CD4-positive, alpha-beta T cell treated with Interleukin-17A for 1 hour (primary cell): ENCODE measurements around the gene NEK11.

ENCODE experiments used
- DNase-seq: peaks from one replicate; pipeline ENCODE4 v3.0.0-alpha.2; 2020

NEK11 gene

GRCh38 chr3:131047582-131047981 is 20.9 kb downstream of the NEK11 start:
- DNase-seq, result no peak

- no peak for DNase-seq
Measured at GRCh38 chr3:131048030-131048429, 21.4 kb downstream of the NEK11 start.

- DNase-seq, result no peak
Measured at GRCh38 chr3:131050001-131050400, 23.3 kb downstream of the NEK11 start.

GRCh38 chr3:131053043-131053859 is 26.6 kb downstream of the NEK11 start:
- no peak for DNase-seq

- DNase-seq, result no peak
Measured at GRCh38 chr3:131067983-131068382, 41.3 kb downstream of the NEK11 start.

DNA sequence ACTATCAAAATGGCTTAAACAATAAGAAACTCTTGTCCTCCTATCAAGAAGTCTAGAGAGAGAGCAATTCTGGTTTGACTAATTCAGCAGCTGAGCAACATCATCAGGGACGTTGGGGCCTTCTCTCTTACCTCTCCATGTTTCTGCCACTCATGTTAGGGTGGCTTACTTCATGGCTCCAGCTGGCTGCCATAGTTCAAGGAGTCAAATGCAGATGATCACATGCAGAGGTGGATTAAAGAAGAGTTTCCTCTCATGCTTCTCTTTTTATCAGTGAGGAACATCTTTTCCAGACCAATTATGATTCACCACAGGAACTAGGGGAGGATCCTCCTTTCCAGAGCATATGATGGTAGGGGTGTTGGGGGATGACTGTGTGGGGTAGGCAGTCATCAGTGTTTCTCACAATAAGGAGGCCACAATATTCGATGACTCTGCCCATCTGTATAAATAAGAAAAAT is 45.5 kb downstream of the NEK11 start:
- no peak for DNase-seq

DNA sequence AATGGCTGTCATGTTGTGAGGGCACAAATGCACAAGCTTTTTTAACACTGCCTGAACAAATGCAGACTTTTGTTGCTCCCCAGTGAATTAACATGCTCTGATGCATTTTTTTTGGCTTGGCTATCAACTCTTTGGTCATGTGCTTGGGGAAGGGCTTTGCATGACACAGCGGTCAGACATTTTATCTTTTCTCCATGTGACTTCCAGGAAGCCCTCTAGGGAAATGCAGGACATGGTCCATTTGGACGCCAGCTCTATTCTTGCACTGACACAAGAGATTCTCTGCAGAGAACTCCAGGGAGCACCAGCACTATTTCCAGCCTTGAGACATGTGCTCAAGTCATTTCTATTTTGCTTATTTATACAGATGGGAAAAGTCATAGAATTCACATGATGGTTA is 46.2 kb downstream of the NEK11 start:
- no peak for DNase-seq

DNA sequence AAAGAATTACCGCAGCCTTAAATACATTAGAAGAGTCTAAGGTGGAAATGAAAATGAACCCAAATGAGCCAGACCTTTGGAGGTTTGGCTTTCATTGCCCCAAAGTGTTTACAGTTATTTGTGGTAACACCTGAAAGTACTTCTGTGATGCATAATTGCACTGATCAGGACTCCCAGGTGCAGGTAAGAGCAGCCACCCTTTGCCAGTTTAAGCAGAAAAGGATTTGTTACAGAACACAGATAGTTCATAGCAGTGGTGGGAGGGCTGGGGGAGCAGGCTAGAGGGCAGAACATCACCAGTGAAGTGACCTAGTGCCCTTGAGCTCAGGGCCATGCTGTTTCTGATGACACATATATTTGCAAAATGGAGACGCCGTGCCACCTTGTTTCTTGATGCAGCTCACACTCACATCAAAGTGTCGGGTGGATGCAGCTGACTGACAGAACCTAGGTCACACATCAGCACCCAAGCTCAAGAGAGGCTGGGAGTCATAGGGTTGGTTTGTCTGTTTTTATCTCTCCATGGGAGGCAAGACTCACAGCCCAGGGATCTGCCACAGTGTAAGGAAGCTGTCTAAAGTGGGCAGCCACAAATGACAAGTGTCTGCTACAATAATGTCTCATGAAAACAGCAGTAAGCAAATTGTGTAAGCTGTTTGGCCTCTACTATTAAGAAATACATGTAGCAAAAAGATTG is 49.1 kb downstream of the NEK11 start:
- no peak for DNase-seq

DNA sequence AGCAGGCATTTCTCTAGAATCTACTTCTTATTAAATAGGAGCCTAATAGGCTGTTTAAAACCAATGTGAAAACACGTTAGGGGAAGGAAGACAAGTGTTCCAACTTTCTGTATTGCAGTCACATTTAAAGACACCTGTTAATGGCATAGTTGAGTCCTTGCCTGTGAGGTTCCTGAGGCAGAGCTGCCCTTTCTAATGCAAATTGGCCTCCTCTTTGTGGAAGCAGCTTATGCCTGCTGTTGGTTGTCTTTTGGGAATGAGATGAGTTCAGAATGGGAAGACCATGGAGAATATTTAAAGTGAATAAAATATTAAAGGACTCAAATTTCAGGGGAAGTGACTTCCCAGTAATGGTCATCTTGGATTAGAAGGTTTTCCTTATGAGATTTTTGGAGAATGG is 51.2 kb downstream of the NEK11 start:
- DNase-seq, result no peak

- DNase-seq, result no peak
Measured at GRCh38 chr3:131079086-131079485, 52.4 kb downstream of the NEK11 start.

GRCh38 chr3:131081224-131081623 is 54.5 kb downstream of the NEK11 start:
- DNase-seq, result no peak

DNA sequence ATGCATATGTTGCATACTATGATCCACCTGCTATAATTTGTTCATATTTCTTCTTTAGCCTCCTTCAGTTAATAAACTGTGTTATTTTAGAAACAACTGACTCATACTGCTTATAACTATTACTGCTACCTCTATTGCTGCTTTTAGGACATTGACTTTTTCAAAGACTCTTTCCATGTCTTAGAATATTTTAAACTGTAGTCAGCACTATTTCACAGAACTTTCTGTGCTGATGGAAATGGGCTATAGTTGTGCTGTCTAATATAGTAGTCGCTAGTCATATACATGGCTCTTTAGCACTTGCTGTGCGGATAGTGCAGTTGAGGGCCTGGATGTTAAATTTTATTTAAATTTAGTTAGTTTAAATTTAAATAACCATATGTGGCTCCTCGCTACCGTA is 55.6 kb downstream of the NEK11 start:
- no peak for DNase-seq

GRCh38 chr3:131082871-131083863 is 56.5 kb downstream of the NEK11 start:
- DNase-seq, result no peak

DNA sequence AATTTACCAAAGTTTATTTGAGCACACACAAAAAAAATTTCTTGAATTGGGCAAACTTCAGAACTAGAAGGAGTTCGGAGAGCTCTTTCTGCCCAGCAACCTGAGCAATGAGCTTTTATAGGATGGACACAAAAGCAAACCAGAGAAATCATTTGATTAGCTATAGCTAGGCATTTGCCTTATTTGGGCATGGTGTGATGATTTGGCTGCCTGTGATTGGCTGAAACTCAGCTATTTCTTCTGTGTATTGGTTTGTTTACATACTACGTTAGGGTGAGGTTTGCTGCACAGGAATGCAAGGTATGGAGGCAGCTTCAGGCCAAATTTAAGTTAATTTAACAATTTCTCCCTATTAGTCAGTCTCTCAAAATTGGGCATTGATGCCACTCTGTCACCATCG is 65.1 kb downstream of the NEK11 start:
- no peak for DNase-seq

DNA sequence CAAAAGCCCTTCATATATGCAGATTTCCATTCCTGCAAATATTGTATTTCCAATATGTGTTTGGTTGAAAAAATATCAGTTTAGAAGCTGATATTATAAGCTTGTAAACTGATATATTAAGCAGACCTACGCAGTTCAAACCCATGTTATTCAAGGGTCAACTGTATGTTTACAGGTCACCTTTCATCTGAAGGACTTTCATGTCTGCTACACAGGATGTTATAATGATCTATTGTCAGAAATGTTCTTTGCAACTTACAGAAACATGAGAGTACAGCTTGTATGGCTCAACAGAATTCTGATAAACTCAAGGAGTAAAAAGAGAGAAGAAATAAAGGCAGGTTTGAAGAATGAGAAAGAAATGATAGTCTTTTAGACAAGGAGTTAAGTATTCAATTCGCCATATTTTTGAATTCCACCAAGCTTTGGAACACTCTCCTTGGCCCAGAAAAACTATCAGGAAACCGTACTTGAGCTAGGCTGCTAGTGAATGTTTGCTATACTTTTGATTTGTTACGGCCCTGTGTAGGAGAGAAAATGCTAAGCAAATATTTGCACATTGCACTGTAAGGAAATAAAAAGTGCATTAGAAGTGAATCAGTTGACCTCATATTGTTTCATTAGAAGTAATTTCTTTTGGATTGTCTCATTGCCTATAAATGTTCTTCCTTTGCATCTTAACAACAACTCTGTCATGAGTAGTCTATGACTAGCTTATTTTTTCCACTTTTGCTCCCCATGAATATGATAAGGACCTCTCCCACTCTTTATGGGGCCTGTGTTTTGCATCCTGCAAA is 81.2 kb downstream of the NEK11 start:
- no peak for DNase-seq

GRCh38 chr3:131109156-131109555 is 82.5 kb downstream of the NEK11 start:
- no peak for DNase-seq

DNA sequence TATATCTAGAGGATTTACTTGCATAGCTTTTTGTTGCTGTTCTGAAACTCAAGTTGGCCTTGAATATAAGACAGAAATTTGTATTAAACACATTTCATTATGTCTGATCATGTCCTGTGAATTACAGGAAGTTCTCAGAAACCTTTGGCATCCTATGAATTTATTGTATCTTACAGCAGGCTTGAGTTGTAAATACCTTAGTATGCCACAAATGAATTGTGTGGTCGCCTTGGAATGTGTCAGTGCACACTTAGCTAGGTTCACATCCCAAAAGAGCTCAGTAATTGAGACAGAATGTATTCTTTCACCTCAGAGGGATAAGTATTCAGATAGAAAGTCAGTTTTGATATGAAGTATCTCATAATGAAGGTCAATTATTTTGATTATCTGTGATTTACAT is 83.4 kb downstream of the NEK11 start:
- no peak for DNase-seq

- DNase-seq, result no peak
Measured at GRCh38 chr3:131114256-131114655, 87.6 kb downstream of the NEK11 start.

DNA sequence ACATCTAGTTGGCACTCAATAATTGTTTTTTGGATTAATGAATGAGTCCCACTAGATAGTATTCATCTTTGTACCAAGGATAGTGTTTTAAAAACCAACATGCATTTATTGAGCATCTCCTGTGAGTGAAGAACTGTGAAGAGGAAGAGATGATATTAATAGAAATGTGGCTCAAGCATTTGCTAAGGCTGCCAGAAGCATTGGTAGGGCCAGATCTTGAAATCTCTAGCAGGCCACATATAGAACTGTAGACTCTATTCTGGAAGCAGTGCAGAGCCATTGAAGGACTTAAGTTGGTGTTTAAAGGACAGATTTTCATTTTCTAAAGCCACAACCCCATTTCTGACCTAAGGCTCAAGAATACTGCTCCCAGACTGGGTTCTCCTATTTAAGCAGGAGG is 99.0 kb downstream of the NEK11 start:
- DNase-seq, result no peak

- DNase-seq, result no peak
Measured at GRCh38 chr3:131140891-131141290, 114.2 kb downstream of the NEK11 start.

GRCh38 chr3:131141770-131142169 is 115.1 kb downstream of the NEK11 start:
- DNase-seq, result no peak

GRCh38 chr3:131142580-131142979 is 115.9 kb downstream of the NEK11 start:
- DNase-seq, result no peak
